HG03045 (cell line): ENCODE measurements around the gene CELF2.
A peak's percentile ranks its signal among the peaks of the same experiment; 100 is the strongest.

Experiments used
- ATAC-seq: cut with Tn5 transposase; IDR thresholded peaks from one replicate; pipeline ENCODE4 v1.9.1; 2021; ENCODE audit warnings: mild to moderate bottlenecking, moderate library complexity; ENCODE audit not compliant: unreplicated experiment

CELF2 gene

DNA sequence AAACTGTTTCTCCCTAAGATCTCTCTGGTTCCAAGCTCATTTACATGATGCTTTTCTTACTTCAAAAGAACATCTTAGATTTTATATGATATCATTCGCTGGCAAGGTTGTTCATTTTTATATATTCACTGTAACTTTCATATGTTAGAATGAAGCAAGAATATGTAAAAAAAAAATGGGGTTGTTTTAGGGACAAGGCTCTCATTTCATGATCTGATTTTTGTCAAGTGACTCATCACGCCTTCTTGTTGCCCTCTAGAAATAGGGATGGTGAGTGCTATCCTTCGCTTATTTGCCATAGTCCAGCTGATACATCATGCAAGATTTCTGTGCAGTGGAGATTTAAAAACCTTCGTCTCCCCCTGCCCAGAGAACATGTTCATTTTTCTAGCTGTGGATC, 14.0 kb upstream of the CELF2 start:
- ATAC-seq, result no peak

GRCh38 chr10:11004144-11005077, 13.3 kb upstream of the CELF2 start:
- no peak for ATAC-seq

GRCh38 chr10:11005725-11006427, 11.8 kb upstream of the CELF2 start:
- ATAC-seq, result no peak

GRCh38 chr10:11006428-11006825, 11.2 kb upstream of the CELF2 start:
- no peak for ATAC-seq

DNA sequence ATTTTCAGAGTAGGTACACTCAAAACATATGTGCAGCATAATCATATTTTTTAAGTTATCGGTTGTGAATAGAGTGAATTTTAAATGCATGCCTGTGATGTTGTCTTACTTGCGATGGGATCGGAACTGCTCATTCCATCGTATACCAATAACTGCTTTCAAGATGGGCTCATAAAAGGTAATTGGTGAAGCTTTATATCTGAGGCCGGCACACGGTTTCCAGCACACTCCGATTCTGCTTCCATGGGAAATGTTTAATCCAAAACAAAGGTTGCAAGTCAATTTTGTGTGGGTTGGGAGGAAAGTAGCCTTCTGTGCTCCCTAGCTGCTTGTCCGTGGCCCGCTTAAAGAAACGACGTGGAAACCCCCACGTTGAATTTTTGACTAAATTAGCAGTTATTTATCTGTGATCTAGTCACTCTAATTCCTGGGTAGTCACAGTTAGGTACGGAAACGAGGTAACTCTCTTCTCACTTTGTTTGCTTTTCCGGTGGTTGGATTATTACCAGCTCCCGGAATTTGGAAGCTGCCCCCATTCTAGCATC, 10.1 kb upstream of the CELF2 start:
- no peak for ATAC-seq

- ATAC-seq, result no peak
Observed at GRCh38 chr10:11009471-11010308, 8.0 kb upstream of the CELF2 start.

GRCh38 chr10:11010582-11010981, 7.1 kb upstream of the CELF2 start:
- no peak for ATAC-seq

DNA sequence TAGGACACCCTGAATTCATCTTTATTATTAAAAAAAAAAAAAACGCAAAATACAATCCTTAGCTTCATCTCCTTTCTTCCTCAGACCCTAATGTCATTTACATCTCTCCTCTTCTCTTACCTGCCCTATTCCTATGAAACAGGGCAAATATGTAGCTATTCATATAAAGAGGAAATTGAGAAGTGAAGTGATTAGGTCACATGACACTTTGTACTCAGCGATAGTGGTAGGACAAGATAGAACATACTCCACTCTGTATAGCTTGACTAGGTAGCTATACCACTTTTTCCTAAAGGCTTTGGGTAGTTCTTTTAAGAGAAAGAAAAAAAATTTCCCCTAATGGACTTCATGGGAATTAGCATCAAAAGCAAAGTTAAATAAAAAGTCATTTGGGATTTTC, 6.2 kb upstream of the CELF2 start:
- ATAC-seq, result no peak

- ATAC-seq, result no peak
Observed at GRCh38 chr10:11011984-11012383, 5.7 kb upstream of the CELF2 start.

- ATAC-seq, result no peak
Observed at GRCh38 chr10:11012421-11013295, 5.0 kb upstream of the CELF2 start.

DNA sequence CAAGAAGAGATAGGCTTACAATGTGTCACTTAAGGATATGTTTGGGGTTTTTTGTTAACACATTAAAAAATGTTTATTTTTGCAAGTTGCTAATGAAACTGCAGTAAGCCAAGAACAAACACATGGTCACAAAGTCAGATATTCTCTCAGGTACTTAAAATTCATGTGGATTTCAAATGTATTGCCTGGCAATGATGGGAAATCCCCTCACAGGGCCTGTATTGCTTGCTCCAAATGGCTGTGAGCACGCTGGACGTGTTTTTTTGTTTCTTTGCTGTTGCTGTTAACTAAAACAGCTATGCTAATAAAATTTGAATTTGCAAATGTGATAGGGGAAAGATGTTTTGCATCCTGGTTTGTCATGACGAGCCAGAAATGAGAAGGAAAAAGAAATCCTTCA, 3.8 kb upstream of the CELF2 start:
- ATAC-seq, result no peak

DNA sequence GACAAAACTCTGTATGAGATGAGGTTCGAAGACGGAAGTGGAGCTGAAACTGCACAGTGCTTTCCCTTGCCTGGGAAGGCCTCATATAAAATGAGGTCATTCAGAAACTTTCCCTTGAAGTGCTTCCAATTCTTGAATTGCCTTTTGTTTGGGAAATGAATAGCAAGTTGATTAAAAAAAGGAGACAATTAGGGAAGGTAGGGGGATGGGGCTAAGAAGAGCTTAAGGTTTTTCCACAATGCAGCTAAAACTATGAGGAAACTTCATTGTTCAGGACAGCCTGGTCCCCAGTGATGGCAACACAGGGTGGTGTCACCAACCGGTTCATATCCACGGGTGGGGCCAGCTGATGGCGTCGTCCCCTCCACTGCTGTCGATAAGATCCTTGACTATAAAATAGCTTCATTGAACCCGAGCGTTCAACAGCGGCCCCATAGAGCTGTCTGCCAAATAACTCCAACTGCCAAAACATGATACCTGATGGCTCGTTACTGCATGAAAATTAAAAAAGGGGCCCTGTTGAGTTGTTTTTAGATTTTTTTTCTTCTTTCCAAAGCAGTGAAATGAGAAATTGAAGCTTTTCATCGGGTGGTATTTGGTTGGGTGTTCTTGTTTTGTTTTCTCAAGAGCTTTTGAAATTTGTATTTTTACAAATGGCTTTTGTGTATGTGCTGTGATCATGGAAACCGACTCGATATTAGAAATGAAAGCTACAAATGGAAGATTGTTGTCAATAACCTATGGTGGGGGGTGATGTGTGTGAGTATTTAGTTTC, 2.8 kb upstream of the CELF2 start:
- no peak for ATAC-seq

DNA sequence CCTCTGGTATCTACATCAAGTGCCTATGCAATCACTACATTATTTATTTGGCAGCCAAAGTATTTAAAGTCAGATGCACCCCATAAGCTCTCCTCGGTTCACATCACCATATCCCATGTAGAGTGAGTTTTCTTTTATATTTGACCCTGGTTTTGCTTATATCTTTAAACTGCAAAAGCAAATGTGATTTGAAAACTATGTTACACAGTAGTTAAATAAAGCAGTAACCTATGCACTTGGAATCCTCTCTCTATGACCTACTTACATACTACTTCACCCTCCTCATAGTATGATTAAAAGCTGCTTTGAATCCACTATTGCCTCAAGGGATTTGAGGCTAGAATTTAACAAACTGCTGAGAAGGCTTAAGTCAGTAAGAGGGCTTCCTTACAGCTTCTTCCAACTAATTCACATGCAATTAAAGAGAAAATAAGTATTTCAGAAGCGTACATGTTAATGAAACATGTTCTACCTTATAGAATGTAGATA, 2.2 kb upstream of the CELF2 start:
- ATAC-seq, result no peak

- ATAC-seq, result no peak
Observed at GRCh38 chr10:11017000-11017569, 587 bp upstream of the CELF2 start.

DNA sequence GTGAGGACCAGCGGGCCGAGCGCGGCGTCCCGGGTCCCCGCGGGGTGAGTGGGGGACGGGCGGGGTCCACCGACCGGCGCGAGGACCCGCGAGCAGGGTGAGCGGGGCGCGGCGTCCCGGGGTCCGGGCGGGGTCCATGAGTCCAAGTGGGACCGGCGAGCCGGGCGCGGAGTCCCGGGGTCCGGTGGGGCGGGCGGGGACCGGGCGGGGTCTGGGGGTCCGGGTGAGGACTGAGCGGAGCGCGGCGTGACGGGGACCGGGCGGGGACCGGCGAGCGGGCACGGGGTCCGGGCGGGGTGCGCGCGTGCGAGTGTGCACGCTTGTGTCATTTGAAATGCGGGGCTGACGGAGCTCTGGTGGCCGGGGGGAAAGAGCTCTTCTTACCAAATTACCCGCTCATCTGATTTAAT, 765 bp downstream of the CELF2 start:
- peak; percentile 14 for ATAC-seq

DNA sequence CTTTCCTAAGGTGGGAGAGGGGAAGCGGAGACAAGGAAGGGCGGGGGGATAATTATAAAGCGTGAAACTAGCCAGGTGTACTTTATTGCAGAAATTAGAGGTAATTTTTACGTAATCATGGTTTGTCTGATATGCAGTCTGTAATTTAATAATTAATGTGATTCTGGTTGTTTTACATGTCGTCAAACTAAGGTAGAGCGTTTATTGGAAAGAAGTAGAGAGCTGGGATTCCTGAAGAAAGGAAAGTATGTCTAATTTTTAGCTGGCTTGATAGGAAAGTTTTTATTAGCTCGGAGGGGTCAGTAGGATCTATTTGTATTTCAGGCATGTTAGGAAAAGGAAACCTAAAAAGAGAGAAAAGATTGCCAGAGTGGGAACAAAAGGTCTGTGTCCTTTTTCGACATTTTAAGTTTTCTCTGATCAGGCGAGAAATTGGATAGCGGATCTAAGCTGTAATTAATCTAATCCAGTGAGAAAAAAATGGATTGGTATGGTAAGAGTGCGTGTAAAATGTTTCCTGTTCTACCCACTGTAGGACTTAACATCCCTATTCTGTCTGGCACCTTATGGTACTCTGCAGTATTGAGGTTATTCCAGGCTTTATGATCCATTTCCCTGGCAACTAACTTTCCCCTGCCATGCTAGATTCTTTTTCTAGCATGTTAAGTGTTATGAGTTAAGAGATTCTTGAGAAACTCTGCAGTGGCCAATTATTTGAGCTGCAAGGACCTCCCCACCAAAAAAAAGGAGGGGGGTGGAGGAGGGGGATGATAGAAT, 1.4 kb downstream of the CELF2 start:
- no peak for ATAC-seq

DNA sequence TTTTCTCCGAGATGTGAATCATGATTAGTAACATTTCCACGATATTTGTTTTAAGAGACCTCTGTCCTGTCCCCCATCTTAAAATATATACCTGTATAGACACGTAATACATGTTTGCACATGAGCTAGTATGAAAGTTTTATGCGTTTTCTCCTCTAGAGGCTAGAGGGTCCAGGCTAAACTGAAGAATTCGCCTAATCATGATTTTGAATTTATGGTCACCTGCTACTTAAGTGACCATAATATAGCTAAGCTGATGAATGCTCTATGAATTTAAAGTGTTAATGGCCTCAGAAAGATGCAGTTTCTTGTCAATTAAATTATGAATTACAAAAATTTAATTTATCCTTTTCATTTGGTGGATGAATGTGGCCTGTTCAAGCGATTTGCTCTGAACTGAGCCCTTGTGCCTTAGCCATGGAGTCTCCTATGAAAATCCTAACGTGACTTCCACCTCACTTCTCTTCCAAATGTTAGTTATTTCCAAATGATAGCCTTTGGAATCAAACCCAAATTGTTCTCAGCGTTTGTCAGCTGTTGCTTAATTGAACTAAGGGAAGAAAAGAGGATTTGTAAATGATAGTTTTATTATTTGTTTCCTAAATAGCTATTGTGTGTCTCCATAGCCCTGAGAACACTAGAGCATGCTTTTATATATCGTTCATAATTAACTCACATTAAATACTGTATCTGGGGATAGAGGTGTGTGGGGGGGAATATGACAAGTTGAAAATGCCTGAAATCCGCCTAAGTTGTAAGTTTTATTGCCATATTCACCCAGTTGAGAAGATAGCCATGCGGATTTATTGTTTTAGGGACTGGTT, 2.3 kb downstream of the CELF2 start:
- no peak for ATAC-seq
